RPMI8226 (cell line): Measurements from ENCODE around the gene CERKL.

Experiments
- DNase-seq: peaks from one replicate; pipeline ENCODE4 v3.0.0-alpha.2; 2015

The CERKL gene

GRCh38 chr2:181677912-181678586 is 21.1 kb upstream of the CERKL start:
- DNase-seq: no peak

DNA sequence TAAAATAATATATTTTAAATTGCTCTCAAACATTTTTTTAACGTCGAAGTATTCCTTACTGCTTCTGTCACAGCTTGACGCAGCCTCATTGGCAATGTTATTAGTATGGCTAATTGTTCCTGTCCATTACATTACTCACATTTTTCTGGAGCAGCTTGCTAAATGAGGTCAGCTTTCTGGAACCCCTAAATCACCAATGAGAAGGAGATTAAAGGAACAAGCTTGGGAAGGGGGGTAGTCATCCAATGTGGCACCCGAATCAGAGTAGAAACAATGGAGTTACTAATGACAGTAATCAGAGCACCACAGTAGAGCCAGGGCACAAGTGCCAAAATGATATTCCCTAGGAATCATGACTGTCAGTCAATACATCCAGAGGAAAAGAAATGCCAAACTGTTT is 18.3 kb upstream of the CERKL start:
- no peak for DNase-seq

DNA sequence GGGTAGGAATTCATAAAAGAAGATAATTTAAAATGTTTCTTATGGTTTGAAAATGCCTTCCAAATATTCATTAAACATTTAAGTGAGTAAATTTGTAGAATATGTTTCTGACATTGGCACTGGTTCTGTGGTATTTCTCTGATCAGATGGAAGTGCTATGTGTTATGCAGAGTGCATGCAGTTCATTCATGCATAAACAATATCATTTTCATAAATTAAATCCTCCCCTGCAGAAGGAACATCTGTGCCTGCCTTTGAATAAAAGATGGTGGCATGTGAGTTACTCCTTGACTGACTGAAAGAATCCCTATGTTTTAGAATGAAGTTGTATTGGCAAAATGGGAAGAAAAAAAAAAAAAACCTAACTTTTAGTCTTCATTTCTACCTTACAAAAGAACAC is 17.6 kb upstream of the CERKL start:
- DNase-seq: no peak

DNA sequence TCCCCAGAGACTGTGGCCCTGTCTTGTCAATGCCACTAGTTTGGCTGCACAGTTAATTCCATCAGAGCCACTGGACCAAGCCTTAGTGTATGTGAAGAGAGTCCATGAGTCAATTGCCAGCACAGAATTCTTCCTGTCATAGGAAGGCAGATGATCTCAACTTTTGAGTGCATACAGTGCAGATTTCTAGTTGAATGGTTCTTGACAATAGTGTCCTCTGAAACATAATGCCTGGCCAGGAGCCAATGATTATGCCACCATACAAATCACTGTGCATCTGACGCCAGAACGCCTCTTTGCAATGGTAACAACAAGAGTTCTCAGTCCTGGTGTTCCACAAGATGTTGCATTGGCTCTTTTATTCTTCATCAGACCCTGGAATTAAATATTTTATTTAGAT is 16.3 kb upstream of the CERKL start:
- DNase-seq: no peak

DNA sequence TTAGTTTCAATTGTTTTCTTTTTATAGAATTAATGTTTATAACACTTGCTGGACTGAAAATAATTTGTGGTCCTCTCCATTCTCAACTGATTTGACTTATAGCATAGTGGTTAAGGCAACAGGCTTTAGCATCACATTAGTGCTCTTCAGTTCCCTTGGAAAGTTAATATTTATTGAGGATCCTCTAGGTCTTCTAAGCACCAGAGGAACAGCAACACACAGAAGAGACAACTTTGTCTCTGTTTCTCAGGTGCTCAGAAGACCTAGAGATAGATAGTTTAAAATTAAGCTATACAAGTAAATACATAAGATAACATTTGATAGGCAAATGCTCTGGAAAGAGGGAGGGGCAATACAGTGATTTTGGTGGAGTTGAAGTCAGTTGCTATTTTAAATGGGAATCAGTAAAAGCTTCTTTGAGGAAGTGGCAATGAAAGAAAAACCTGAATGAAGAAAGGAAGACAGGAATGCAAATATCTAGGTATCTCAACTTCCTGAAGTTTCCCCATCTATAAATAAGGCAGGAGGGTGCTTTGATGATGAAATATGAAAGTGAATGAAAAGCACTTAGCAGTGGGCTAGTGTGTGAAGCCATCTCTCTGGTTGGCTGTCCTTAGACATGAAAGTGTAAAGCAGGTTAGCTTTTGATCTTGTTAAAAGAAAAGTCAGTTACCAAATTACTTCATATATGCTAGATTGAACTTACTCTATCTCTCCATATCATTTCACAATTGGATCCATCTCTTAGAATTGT is 15.5 kb upstream of the CERKL start:
- no peak for DNase-seq

GRCh38 chr2:181670632-181671031 is 13.7 kb upstream of the CERKL start:
- no peak for DNase-seq

- no peak for DNase-seq
These were observed 10.3 kb upstream of the CERKL start for GRCh38 chr2:181667234-181667633.

GRCh38 chr2:181662287-181662686 is 5.4 kb upstream of the CERKL start:
- no peak for DNase-seq

- DNase-seq: no peak
These were observed 3.3 kb upstream of the CERKL start for GRCh38 chr2:181660181-181660580.

DNA sequence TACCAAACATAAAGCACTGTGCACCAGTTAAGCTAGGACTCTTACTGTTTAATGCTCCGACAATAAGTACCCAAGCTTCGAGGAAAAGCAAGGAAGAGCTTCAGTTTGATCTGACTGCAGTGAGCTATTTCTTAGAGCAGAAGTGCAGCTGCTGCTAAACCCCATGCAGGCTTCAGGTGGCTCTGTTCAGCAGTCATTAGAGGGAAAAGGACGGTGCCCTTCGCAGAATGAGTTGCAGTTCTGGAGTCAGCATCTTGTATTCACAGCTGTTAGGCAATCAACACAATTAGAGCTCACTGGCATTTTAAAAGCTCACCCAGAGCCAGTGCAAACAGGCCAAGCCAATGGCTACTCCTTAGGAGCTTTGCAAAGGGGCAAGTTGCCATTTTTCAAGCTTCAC is 1.5 kb upstream of the CERKL start:
- DNase-seq: no peak

- DNase-seq: no peak
These were observed 474 bp upstream of the CERKL start for GRCh38 chr2:181657379-181657778.

- DNase-seq: no peak
These were observed 1.4 kb downstream of the CERKL start for GRCh38 chr2:181655519-181655918.

DNA sequence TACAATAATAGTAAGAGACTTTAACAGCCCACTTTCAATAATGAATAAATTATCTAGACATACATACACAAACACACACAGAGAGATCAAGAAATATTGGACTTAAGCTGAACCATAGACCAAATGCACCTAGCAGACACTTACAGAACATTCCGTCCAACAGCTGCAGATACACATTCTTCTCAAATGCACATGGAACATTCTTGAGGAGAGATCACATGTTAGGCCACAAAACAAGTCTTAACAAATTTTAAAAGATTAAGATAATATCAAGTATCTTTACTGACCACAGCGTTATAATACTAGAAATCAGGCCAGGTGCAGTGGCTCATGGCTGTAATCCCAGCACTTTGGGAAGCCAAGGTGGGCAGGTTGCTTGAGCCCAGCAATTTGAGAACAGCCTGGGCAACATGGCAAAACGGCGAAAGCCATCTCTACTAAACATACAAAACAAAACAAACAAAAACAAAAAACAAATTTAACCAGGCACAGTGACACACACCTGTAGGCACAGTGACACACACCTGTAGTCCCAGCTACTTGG is 7.4 kb downstream of the CERKL start:
- no peak for DNase-seq

DNA sequence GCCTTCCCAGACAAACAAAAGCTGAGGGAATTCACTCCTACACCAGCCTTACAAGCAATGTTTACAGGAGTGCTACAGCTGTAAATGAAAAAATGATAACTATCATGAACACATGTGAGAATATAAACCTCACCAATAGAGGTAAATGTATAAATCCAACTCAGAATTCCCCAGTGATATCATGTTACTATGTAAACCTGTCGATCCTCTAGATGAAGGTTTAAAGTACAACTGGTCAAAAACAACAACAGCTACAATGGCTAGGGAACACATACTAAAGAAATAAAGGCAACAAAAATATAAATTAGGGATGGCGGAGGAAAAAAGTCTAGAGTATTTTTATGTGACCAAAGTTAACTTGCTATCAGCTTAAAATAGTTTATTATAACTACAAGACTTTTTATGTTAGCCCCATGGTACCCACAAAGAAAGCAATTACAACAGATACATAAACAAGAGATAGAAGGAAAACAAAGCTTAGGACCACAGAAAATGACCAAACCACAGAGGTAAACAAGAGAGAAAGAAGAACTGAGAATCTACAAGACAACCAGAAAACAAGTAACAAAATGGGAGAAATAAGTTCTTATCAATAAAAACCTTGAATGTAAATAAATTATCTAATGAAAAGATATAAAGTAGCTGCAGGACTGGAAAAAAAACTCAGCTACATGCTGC is 8.3 kb downstream of the CERKL start:
- DNase-seq: no peak

DNA sequence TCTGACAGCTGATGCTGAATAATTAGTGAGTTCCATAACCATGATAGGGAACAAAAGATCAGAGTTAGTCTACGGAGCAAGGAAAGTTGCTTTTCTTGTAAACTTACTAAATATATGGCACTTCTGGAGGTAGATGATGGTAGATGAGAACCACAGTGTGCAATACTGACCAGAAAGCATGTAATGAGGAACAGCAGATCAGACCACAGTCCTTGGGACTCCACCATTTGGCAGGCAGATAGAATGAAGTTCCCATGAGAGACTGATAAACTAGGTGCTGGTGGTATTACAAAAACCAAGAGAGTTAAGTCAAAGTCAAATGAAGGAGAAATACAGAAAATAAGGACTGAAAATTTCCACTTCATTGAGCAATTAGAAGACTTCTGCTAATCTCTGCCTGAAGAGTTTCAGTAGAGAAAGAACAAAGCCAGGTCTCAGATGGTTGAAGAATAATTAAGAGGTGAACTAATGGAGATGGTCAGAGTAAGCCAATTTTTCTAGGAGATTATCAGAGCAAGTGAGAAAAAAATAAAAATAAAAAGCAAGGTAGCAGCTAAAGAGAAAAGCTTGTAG is 10.4 kb downstream of the CERKL start:
- no peak for DNase-seq

DNA sequence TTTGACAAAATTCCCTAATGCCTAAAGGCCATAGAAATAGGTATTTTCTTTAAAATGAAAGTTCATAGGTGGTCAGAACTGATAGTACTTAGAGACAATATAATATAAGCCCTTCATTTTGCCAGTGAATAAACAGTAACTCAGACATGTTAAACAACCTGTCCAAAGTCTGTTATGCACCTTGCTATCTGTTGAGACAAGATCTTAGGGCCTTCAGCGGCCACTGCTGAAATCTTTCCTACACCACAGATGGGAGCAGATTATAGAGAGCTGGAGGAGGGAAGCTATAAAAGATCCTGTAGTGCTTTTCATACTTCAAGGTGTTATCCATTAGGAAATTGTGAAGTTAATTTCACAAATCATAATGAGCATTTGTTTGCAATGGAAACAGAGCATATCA is 13.8 kb downstream of the CERKL start:
- DNase-seq: no peak

GRCh38 chr2:181642086-181642485 is 14.8 kb downstream of the CERKL start:
- DNase-seq: no peak

DNA sequence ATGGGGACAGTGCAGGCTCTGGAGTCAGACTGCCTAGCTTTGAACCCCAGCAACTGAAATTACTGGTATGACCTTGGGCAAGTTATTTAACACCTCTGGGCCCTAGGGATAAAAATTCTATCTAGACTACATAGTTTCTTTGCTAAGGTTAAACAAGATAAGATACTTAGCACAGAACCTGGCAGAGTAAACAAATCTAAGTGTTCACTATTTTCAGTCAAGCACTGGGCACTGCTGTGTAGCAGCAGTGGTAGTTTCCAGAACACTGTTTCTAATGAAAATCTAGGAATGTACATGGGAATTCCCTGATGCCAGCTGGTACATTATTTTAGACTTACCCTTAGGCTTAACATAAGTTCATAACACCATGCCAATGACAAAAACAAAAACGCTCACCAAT is 17.2 kb downstream of the CERKL start:
- no peak for DNase-seq

DNA sequence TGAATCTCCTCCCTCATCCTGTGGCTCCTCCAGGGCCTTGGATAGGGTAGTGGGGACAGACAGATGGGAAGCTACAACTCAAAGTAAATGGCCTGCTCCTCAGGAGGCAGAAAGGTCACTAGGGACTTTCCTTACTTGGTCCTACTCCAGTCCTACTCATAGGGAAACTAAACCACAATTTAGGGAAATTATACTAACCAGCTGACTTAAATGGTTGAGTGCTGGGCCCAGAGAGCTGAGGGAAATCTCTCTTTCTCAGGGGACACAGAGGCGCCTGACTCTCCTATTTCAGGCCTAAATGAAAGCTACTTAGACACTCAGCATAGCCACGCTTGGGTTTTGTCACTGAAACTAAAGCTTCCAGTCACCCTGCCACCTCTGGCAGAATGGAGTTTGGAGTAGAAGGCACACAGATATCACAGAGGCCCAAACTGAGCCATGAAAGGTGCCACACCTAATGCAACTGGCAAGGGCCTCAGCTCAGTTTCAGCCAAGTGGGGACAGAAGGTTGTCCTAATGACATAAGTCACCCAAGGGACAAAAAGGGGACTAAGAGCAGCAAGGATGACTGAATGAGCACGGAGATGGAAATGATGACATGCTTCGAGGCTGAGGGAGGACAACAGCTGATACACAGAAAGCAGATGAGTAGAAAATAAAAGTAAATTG is 24.0 kb downstream of the CERKL start:
- DNase-seq: no peak

GRCh38 chr2:181628590-181629585 is 28.0 kb downstream of the CERKL start:
- no peak for DNase-seq

DNA sequence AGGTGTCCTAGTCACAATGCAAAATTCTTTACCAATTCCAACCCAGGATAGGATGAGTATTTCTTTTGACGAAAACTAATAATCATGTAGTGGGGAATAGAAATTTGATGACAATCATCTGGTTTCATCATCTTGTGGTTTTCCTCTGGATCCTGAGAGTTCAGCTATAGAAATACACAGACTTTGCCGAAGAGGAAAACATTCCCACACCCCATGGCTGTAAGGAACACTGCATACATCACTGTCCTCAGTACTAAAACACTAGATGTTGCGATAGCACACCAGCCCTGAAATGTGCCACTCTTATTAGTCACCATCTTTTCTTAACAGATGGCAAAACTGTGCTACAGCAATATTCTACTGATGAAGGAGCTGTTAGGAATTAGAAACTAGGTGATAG is 29.4 kb downstream of the CERKL start:
- DNase-seq: no peak

DNA sequence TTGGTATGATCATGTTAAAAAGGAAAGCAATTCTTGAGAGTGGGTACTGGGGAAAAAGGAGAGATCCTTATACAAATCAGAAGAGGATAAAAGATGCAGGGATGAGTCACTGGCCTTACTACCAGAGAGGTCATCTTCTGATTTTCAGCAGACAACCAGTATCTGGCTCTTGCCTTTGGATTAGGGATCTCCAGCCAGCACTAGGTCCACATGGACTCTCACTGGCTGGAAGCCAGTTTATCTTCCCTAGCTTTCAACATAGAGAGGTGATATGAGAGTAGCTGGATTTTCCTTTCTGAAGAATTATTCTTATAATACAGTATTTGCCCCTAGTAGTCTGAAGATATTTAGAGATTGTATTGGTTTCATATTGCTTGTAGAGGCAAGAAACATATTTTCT is 30.2 kb downstream of the CERKL start:
- no peak for DNase-seq
